ENCODE measurements around the gene CHCHD3.

CHCHD3 gene

DNA sequence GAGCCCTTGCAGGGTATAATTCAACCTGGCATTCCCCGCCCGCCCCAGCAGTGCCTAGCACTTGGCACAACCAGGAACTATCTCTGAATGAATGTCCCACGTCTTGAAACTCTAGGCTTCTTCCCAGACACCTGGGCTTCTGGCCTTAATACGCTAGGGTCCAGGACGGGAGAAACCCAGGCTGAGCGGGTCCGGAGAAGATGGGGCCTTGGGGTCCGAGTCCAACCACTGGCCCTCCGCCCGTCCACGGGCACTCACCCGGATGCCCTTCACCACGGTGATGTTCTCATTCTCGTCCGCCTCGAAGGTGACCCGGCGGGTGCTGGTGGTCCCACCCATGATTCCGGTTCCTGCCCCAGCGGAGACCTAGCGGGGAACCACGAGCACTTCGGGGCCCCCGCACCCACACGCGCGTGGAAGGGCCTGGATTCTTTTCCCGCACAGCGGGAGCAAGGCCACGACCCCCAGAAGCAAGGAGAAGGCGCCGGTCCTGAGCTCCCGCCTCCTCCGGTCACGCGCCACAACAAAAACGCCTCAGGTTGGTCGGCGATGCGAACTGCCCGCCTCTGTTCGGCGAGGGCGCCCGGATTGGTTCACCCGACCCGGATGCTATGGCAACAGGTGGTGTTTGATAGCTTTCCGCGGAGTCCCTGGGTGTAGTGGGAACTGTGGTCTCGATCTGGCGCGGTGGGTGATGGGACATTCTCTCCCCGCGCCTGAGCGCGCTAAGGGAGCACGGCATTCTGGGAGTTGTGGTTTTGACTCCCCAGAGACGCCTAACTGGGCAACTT lies at the start of gene CHCHD3:
CHCHD3 (minus strand) TSS at position 492 of the 791 bp plus-strand sequence; CDS start at position 339, 153 bp downstream.
- peak; percentile 89 to 98 for DNase-seq

DNA sequence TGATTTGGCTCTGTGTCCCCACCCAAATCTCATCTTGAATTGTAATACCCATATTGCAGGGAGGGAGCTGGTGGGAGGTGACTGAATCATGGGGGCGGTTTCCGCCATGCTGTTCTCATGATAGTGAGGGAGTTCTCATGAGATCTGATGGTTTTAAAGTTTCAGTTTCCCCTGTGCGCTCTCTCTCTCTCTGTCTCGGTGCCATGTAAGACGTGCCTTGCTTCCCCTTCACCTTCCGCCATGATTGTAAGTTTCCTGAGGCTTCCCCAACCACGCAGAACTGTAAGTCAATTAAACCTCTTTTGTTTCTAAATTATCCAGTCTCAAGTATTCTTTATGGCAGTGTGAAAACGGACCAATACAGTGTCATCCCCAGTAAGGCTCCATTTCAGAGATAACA lies 48.3 kb upstream of the CHCHD3 start:
- DNase-seq: no peak

DNA sequence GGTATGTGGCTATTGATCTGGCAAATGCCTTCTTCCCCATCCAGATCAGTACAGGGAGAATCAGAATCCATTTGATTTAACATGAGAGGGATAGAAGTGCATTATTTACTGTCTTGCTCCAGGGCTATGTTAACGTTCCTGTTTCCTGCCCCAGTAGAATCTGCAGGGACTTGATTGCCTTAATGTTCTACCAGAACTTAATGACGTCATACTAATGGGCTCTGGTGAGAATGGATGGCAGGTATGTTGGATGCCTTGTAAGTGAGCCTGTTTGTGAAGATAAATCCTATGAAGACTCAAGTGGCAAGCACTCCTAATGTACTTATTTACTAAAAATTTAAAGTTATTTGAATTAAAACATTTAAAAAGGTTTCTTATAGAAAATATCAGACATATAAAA lies 44.5 kb upstream of the CHCHD3 start:
- no peak for DNase-seq

DNA sequence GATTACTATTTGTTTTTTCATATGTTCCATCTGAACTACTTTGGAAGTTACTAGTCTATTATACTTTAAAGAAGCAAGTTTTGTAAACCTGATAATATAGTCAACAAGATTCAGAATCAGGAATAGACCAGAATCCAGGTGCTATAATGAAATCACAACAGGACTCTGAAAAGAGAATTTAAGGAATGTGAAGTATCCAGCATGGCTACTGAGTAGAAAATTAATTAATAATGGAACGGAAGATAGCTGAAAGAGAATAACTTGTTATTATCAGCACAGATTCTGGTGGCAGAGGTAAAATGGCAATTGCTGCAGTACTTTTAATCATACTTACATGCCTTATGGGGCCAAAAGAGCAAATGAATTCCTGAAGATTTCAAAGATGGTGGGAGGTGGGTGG lies 43.1 kb upstream of the CHCHD3 start:
- no peak for DNase-seq

DNA sequence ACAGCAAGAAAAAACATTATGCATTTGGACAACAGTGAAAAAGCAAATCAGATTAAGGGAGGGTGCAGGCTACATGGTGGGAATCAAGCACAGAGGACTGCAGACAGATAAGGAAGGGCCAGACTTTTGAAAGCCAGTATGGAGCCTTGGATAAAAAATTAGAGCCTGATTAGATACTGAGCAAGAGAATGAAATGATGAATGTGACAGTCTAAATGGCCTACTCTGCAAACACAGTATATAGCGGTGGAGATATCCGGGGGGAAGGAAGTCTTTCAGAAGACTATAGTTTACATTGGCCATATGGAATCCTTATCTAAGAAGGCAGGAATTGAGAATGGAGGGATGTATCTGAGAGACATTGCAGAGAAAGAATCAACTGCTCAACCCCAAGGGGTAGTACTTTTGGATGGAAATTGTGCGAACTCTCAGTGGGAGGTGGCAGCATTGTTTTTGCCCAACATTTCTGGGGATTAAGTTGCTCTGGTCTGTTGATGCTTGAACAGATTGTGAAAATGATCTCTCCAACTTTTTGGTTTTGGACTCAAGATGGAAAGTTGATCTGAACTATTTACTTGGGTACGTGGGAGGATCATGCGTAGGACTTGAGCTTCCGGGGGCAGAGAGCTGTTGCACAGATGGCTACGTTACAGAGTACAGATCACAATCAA lies 39.4 kb upstream of the CHCHD3 start:
- no peak for DNase-seq

DNA sequence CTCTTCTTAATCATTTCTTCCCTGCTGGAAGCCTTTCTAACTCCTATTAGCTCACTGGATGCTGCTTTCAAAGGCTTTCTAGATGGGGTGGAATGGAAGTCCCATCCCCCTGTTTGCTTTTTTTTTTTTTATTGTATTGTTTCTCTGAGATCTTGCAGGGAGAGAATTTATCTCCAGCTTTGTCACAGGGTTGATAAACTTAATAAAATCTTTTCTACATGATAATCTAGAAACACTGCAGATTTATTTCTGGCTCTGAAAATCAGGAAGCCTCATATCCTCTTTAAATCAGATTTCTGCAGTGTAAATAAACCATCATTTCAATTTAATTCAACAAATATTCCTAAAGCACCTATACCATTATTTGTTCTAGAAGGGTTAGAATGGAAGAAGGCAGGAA lies 37.2 kb upstream of the CHCHD3 start:
- DNase-seq: no peak

DNA sequence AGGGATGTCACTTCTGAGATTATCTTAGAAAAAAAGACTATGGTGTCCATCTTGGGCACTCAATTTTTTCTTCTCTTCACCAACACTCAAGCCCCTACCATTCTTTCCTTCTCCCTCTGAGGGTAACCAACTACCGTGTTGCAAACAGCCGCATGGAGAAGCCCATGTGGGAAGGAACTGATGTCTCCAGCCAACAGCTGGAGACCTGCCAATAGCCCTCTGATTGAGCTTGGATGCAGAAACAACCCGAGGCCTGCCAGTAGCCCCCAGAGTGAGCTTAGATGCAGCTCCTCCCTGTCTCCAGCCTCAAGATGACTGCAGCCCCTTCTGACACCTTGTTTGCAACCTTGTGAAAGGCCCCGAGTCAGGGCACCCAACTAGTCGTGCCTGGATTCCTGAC lies 36.4 kb upstream of the CHCHD3 start:
- DNase-seq: no peak

DNA sequence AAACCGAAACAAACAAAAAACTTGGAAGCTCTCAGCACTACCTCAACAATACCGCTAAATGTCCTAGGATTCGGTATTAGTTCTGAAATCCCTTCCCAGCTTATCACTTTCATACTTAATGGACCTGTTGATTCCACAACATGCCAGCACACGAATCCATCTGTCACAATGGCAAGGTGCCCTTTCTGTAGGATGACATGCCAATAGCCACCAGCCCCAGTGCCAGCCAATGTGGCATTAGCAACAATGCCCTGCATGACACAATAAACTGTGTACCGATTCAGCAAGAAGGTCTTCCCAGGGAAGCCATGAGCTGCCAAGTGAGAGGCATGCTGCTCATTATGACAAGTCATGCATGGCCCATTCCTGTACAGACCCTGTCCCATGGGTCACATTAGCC lies 35.6 kb upstream of the CHCHD3 start:
- DNase-seq: peak; percentile 65 to 82

DNA sequence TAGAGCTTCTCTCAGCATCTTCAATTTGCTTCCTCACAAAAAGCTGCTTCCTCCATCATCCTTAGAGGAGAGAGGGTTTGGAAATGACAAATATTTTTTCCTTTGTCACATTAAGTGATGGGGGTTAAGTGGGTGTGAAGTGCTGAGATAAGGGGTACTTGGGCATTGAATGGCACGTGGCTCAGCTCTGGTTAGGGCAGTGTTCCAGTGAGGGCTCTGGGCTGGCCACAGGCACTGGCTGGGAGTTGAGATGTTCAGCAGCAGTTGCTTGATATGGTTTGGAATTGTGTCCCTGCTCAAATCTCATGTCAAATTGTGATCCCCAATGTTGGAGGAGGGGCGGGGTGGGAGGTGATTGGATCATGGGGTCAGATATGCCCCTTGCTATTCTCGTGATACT lies 33.7 kb upstream of the CHCHD3 start:
- no peak for DNase-seq

DNA sequence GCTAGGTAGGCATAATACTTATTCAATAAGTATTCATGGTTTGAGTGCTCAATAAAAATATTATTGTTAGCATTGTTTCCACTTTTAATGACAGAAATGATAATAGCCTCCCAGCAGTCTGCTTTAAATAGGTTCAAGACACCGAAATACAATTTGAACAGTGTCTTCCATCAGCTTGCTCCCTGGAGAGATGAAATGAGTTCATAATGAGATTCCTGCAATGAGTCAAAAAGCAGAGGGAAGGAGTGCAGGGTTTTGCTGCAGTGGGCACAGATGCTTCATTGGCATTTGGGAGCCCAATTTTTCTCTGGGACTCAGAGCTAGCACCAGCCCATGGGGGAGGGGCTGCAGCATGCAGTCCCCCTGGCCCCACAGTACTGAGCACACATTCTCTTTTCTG lies 32.6 kb upstream of the CHCHD3 start:
- DNase-seq: no peak

DNA sequence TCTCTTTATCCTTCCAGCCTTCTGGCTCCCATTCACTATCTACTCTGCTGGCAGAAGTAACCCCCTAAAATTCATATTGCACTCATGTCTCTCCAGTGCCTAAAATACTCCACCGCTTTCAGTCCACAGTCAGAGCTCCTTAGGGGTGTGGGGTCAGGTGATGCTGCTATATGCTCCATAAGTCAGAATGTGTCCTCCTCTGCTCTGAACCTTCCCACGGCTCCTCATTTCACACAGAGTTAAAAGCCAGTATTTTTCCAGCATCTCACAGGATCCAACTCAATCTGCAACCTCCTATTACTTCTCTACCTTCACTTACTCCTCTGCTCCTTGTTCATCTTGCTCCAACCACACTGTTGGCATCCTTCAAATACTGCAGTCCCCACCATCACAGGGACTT lies 31.1 kb upstream of the CHCHD3 start:
- DNase-seq: no peak

DNA sequence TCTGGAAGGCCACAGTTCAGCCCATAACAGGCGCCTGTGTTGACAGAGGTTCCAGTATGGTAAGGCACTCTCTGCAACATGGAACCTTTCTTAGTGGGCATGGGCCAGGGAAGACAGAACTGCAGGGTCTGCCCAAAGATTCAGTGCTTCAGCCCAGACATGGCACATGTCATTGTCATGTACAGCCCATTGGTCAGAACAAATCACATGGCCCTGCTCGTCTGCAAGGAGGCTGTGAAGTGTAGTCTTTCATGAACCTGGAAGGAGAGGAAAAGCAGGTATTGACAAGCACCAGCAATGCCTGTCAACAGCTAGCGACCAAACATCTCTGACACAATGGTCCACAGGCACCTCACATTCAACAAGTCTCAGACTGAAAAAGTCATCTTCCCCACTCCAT lies 30.4 kb upstream of the CHCHD3 start:
- no peak for DNase-seq

DNA sequence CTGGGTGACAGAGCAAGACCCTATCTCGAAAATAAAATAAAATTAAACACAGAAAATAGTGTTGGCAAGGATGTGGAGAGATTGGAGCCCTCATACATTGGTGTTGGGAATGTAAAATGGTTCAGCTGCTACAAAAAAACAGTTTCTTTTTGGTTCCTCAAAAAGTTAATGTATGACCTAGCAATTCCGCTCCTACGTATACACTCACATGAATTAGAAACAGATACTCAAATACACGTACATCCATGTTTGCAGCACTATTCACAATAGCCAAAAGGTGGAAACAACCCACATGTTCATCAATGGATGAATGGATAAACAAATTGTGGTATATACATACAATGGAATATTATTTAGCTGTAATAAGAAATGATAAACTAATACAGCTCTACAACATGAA lies 28.4 kb upstream of the CHCHD3 start:
- no peak for DNase-seq

DNA sequence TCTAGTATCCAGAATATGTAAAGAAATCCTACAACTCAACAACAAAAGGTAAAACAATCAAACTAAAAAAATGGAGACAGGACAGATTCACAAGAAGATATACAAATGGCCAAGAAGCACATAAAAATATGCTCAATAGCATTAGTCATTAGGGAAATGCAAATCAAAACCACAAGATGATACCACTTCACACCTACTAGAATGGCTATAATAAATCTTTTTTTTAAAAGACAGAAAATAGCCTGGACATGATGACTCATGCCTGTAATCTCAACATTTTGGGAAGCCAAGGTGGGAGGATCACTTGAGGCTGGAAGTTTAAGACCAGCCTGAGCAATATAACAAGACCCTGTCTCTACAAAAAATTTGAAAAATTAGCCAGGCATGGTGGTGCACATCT lies 27.9 kb upstream of the CHCHD3 start:
- DNase-seq: no peak

DNA sequence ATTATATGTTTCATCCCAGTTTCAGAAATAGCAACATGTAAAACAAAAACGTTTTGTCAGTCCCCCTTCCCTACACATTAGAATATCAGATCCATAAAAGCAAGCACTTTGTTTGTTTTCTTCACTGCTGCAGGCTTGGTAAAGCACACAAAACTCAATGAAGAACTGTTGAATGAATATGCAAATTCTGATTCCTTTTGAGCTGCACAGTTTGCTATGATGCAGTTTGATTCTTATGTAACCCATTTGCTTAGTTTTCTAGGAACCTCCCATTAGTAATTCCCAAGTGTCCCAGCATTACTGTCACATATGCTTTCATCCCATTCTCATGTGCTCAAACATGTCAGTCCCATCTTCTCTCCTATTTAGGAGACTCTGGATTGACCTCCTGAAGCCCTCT lies 26.1 kb upstream of the CHCHD3 start:
- DNase-seq: no peak

DNA sequence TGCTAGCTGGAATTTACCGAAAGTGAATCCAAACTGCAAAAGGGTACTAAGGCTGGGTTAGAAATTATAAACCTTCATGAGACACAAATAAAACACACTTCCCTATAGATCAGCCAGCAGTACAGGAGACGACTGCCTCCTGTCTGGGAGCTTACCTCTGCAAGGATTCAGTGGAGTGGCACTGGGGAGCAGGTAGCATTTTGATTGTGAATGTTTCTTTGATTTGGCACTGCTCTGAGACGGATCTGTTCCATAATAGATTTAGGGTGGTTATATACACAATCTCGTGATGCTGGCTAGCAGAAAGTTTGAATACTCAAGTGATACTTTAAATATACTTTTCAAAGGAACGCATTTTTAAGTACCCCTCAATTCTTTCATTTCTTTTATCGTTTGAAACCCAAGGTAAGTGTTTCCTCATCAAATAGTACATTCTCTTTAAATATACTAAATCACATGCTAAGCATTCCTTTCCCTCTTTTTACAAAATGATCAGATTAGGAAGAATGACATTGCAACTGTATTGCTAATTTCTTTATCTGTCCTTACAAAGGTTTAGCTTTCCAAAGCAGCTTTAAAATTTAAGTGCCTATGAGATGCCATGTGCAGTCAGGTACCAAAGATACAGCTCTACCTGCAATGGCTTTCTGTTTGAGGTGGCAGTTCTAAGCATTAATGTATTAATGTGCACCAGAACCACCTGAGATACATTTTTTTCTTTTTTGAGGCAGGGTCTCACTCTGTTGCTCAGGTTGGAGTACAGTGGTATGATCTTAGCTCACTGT lies 20.6 kb upstream of the CHCHD3 start:
- no peak for DNase-seq

DNA sequence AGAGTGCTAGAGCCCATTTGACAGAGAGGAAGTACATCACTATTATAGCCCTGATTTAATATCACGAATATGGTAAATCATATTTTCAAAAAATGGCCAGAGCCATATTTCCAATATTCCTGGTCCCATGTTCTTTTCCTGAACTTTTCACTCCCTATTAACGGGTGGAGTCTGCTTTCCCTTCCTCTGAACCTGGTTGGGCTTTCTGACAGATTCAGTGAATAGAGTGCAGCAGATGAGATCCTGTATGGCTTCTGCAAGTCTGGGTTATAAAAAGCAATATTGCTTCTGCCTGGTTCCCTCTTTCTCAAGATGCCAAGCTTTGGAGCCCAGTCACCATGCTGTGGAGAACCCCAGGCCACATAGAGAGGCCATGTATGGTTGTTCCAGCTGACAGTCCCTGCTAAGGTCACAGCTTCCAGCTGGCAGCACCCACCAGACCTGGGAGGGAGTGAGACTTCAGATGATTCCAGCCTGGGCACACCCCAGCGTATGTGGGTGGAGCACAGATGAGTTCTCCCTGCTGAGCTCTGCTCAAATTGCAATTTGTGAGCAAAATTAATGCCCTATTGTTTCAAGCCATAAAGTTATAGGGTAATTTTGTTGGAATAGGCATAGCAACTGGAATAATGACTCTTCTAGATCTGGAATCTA lies 17.9 kb upstream of the CHCHD3 start:
- DNase-seq: no peak

DNA sequence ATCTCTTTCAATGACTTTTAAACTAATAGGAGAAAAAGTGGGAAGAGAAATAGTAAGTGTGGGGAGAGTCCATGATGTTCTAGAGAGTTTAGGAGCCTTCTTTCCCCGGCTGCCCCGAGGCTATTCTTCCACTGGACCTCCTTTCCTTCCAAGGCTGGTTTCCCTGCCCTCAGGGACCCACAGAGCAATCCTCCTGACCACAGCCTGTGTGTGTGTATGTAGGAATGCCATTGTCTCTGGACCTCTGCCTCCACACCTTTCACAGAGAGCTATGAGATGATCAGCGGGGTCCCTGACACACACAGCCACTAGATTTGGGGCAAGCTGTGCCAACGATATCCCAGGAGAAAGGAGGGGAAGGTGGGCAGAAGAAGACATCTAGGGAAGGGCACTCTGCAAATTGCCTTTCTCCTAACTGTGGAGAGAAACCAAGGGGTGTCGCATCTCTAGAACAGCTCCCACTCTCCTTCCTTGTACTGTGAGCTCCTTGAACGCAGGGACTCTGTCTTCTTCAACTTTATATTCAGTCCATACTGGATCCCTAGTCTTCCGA lies 13.3 kb upstream of the CHCHD3 start:
- no peak for DNase-seq

DNA sequence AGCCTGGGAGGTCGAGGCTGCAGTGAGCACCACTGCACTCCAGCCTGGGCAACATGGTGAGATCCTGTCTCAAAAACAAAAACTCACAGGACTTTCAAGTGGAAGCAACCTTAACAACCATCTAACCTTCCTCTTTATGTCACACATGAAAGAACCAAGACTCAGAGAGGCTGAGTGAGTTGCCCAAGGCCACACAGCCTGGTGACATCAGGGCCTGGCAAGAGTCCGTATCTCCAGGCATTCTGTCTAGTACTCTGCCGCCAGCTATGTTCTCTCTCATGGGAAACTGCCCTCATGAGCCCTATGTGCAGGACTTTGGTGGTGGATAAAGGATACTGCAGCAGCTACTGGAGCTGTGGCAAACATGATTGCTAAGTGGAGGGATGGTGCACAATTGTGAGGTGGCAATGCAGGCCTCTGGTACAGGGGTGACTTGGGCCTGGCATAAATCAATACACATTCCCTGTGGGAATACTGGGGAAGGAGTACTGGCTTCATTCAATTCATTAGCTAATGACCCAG lies 10.1 kb upstream of the CHCHD3 start:
- DNase-seq: no peak

DNA sequence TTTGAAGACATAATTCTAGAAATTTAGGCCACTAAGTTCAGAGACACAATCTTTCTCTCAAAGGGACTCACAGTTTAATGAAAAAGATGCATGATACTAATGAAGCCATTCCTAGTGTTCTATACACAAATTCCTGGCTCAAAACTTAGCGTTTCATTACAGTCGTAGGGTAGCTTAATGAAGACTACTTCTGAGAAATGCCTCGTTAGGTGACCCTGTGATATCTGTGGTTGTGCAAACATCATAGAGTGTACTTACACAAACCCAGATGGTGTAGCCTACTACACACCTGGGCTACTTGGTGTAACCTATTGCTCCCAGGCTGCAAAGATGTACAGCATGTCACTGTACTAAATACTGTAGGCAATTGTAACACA lies 488 bp upstream of the CHCHD3 start:
- no peak for DNase-seq

DNA sequence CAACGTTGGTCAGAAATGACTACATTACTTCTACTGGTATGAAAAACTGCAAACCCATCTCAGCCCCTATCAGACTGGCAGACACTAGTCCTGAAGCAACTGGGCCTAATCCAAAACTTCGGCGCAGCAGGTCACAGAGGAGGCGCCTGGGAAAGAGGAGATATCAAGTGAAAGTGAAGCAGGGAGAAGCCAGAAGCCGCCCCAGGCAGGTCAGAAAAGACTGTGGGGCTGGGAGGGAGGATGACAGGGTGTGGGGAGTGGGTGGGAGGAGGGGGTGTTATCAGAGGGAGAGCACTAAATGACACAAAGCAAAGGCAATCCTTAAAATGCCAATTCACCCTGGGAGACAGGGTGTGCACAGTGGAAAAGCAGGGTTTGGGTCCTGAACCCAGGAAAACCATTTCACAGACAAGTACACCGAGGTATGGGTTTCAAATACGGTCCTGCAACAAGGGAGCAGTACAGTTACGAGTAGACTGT lies 731 bp downstream of the CHCHD3 start:
- no peak for DNase-seq

DNA sequence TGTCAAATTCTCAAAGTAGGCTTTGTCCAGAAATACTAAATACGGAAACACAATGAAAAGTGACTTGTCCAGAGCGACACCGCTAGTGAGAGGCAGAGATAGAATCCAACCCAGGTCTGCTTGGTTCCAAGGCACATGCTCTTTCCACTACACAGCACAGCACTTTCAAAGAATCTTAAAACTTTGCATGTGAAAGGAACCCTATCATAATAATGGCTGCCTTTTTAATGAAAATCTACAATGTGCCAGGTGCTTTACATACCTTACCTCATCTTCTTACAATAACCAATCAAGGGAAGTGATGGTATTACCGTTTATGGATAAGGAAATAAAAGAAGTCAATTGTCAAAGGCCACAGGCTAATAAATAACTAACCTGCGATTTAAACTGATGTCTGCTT lies 2.6 kb downstream of the CHCHD3 start:
- no peak for DNase-seq

DNA sequence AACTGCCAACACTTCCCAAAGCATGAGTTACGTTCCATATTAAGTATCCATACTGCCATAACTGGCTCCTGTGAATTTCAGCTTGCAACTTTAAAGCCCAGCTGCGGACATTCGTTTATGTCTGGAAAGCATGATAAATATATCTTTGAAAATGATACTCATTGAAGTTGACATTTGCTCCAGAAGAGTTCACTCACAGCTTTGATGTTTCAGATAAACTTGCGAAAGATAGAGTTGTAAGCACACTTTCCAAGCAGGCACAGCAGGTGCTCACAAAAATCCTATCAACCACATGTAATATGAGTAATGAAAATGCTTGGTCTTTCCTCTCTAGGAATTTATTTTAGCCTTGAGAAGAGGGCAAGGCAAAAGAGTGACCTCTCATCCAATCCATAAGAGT lies 4.5 kb downstream of the CHCHD3 start:
- DNase-seq: no peak

Measured in cerebellar nuclear complex (tissue), 1 donor.